Thyroid gland (tissue), 4 donors: ENCODE measurements around the gene ARFGEF2.

Experiments
- CTCF ChIP-seq, 6 experiments: fragments of 200-600 bp in 3 of 6; fragments of 450-650 bp in 3 of 6; sonication (generic) in 3 of 6; IDR thresholded peaks; one replicate each; pipeline ENCODE4 v1.5.1; 2016 to 2019; ENCODE audit warnings: antibody characterized with exemption in 6 of 6, mild to moderate bottlenecking in 2 of 6, inconsistent platforms in 1 of 6, moderate library complexity in 1 of 6
- POLR2A ChIP-seq, 2 donors: fragments of 450-650 bp; IDR thresholded peaks; one replicate each; pipeline ENCODE4 v1.6.1; 2017; ENCODE audit warnings: antibody characterized with exemption in 2 of 2, mild to moderate bottlenecking in 2 of 2, moderate library complexity in 1 of 2

GRCh38 chr20:48938670-48939069, 17.2 kb downstream of the ARFGEF2 start:
- TF ChIP-seq CTCF (IDR thresholded peaks at IDR 0.05) (no peak), POLR2A (IDR thresholded peaks at IDR 0.05) (no peak)
